PC-3 (cell line): ENCODE results near the gene DNM3.

Experiments
- EZH2 ChIP-seq: fragments of 300-600 bp; sonication (generic); IDR thresholded peaks from one replicate; pipeline ENCODE4 v1.6.1; 2017; ENCODE audit warnings: antibody characterized with exemption, mild to moderate bottlenecking, low read length; ENCODE audit not compliant: unreplicated experiment
- EZH2phosphoT487 ChIP-seq: fragments of 300-600 bp; sonication (generic); IDR thresholded peaks from 2 replicates; pipeline ENCODE4 v1.6.1; 2018; ENCODE audit warnings: mild to moderate bottlenecking, antibody characterized with exemption, low read length, borderline replicate concordance
- TF ChIP-seq, protein P1 (sequence below): fragments of 300-600 bp; sonication (generic); conservative IDR thresholded peaks from 2 replicates; pipeline ENCODE4 v1.5.1; 2017; ENCODE audit warnings: antibody characterized with exemption, low read depth, mild to moderate bottlenecking, low read length

DNA sequence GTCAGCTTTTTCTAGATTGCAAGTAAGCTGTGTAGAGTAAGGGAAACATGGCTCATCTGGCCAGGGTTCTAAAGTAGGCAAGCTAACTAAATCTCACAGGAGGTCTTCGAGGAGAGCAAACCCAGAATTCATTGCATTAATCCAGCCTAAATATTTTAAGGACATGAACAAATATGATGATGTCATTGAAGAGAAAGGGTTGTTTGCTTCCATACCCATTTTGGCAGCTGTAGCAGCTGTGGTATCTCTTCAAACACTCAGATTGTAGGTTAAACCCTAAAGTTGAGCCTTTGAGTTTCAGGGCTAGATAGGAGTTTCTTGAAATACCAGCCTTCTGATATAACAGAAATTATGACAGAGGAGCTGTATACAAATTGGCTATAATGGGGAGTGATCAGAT is 378.7 kb downstream of the DNM3 start:
- TF ChIP-seq, protein P1, sequence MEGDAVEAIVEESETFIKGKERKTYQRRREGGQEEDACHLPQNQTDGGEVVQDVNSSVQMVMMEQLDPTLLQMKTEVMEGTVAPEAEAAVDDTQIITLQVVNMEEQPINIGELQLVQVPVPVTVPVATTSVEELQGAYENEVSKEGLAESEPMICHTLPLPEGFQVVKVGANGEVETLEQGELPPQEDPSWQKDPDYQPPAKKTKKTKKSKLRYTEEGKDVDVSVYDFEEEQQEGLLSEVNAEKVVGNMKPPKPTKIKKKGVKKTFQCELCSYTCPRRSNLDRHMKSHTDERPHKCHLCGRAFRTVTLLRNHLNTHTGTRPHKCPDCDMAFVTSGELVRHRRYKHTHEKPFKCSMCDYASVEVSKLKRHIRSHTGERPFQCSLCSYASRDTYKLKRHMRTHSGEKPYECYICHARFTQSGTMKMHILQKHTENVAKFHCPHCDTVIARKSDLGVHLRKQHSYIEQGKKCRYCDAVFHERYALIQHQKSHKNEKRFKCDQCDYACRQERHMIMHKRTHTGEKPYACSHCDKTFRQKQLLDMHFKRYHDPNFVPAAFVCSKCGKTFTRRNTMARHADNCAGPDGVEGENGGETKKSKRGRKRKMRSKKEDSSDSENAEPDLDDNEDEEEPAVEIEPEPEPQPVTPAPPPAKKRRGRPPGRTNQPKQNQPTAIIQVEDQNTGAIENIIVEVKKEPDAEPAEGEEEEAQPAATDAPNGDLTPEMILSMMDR: no peak
- TF ChIP-seq EZH2: no peak
- TF ChIP-seq EZH2phosphoT487: no peak
